NCI-H2107 treated with DMSO at 0.1 percent for 48 hours (cell line): Measurements from ENCODE around the gene C1orf210.

Experiments
- DNase-seq: peaks from one replicate; lab custom pipeline; 2025; ENCODE audit not compliant: unreplicated experiment; lab: John Stamatoyannopoulos, UW

Gene C1orf210

GRCh38 chr1:43312663-43313515, 27.5 kb upstream of the C1orf210 start:
- no peak for DNase-seq

GRCh38 chr1:43312212-43312623, 26.8 kb upstream of the C1orf210 start:
- DNase-seq, result no peak

- DNase-seq, result no peak
These were observed 26.1 kb upstream of the C1orf210 start for GRCh38 chr1:43311521-43311920.

GRCh38 chr1:43309405-43310025, 24.1 kb upstream of the C1orf210 start:
- no peak for DNase-seq

GRCh38 chr1:43308635-43309404, 23.4 kb upstream of the C1orf210 start:
- no peak for DNase-seq

- DNase-seq, result no peak
These were observed 22.2 kb upstream of the C1orf210 start for GRCh38 chr1:43307458-43308158.

- DNase-seq, result no peak
These were observed 21.5 kb upstream of the C1orf210 start for GRCh38 chr1:43306688-43307457.

- DNase-seq, result no peak
These were observed 20.7 kb upstream of the C1orf210 start for GRCh38 chr1:43305926-43306687.

GRCh38 chr1:43305461-43305860, 20.1 kb upstream of the C1orf210 start:
- no peak for DNase-seq

- DNase-seq, result no peak
These were observed 19.5 kb upstream of the C1orf210 start for GRCh38 chr1:43304771-43305300.

- no peak for DNase-seq
These were observed 18.9 kb upstream of the C1orf210 start for GRCh38 chr1:43304314-43304681.

GRCh38 chr1:43303471-43304313, 18.3 kb upstream of the C1orf210 start:
- DNase-seq, result no peak

- no peak for DNase-seq
These were observed 17.5 kb upstream of the C1orf210 start for GRCh38 chr1:43302721-43303470.

GRCh38 chr1:43302201-43302600, 16.8 kb upstream of the C1orf210 start:
- DNase-seq, result no peak

GRCh38 chr1:43300378-43301094, 15.2 kb upstream of the C1orf210 start, which contains the start of gene TIE1:
Gene TIE1, plus strand, starts transcription at chr1:43300982. Its CDS starts 90 bp downstream, at chr1:43301072.
- DNase-seq, result no peak

- DNase-seq, result no peak
These were observed 13.7 kb upstream of the C1orf210 start for GRCh38 chr1:43299101-43299500.

- DNase-seq, result no peak
These were observed 12.7 kb upstream of the C1orf210 start for GRCh38 chr1:43298055-43298454.
